ENCODE measurements around the gene HCN2. TPM values are rescaled to one million over a fixed set of nuclear protein-coding genes. Genes with fewer than 3 reads are reported as not detected.
A peak's percentile ranks its signal among the peaks of the same experiment; 100 is the strongest.

HCN2 gene
- total and polyA plus RNA-seq, 2 of the 13 experiments (the other 11 are each of a cell fraction or from before 2014, with no cell fraction given): 0.01 TPM; not detected in 1

DNA sequence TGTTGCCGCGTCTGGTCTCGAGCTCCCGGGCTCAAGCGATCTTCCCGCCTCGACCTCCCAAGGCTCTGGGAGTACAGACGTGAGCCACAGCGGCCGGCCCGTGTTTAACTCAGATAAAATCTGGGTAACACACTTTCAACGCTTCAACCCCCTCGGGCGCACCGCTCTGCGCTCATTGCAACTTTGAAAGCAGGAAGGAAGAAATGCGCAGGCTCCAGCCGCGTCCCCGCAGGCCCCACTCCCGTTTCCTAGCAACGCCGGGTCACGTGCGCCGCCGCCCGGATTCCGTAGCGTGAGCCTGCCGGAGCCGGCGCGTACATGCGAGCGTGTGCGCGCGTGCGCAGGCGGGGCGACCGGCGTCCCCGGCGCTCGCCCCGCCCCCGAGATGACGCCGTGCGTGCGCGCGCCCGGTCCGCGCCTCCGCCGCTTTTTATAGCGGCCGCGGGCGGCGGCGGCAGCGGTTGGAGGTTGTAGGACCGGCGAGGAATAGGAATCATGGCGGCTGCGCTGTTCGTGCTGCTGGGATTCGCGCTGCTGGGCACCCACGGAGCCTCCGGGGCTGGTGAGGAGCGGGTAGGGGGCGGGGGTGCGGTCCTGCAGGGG lies 17.4 kb upstream of the HCN2 start, which contains the start of gene BSG (continued):
- TF ChIP-seq, protein P1, sequence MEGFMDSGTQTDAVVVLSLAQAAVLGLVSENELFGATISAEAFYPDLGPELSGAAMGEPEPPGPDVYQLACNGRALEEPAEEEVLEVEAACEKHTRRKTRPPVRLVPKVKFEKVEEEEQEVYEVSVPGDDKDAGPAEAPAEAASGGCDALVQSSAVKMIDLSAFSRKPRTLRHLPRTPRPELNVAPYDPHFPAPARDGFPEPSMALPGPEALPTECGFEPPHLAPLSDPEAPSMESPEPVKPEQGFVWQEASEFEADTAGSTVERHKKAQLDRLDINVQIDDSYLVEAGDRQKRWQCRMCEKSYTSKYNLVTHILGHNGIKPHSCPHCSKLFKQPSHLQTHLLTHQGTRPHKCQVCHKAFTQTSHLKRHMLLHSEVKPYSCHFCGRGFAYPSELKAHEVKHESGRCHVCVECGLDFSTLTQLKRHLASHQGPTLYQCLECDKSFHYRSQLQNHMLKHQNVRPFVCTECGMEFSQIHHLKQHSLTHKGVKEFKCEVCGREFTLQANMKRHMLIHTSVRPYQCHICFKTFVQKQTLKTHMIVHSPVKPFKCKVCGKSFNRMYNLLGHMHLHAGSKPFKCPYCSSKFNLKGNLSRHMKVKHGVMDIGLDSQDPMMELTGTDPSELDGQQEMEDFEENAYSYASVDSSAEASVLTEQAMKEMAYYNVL (CRISPR knock-in tag; IDR thresholded peaks at IDR 0.05; ENCODE audit: borderline replicate concordance): no peak
- TF ChIP-seq TAF15 (IDR thresholded peaks at IDR 0.05; ENCODE audit: low read depth, low read length, poor library complexity, severe bottlenecking) (peak; percentile 27), ZFP36L1 (CRISPR knock-in tag; IDR thresholded peaks at IDR 0.05) (no peak), ZNF777 (CRISPR knock-in tag; IDR thresholded peaks at IDR 0.05) (peak; percentile 23; the same call in 1 of the 2 replicates), CEBPG (CRISPR knock-in tag; IDR thresholded peaks at IDR 0.05) (no peak), HOXA3 (CRISPR knock-in tag; IDR thresholded peaks at IDR 0.05) (peak; percentile 69), DPF2 (CRISPR knock-in tag; IDR thresholded peaks at IDR 0.05; ENCODE audit: borderline replicate concordance, low read depth) (no peak), ZMYM4 (CRISPR knock-in tag; IDR thresholded peaks at IDR 0.05) (peak; percentile 64), SIN3B (IDR thresholded peaks at IDR 0.05; ENCODE audit: low read length) (no peak; the same call in 1 of the 2 replicates), SIX1 (CRISPR knock-in tag; IDR thresholded peaks at IDR 0.05; ENCODE audit: borderline replicate concordance) (no peak), ZFP62 (CRISPR knock-in tag; IDR thresholded peaks at IDR 0.05) (no peak), ZNF816 (CRISPR knock-in tag; IDR thresholded peaks at IDR 0.05; ENCODE audit: borderline replicate concordance) (0 out of 2 replicates have a peak, but pooled peaks have one; percentile 28), ZFP41 (CRISPR knock-in tag; IDR thresholded peaks at IDR 0.05; ENCODE audit: borderline replicate concordance) (no peak), ZSCAN20 (CRISPR knock-in tag; IDR thresholded peaks at IDR 0.05; ENCODE audit: borderline replicate concordance) (0 out of 2 replicates have a peak, but pooled peaks have one; percentile 55), ELF1 (CRISPR knock-in tag; IDR thresholded peaks at IDR 0.05) (peak; percentile 65), DNMT3B (CRISPR knock-in tag; conservative IDR thresholded peaks at IDR 0.05) (0 out of 2 replicates have a peak, but pooled peaks have one; percentile 46), KLF6 (CRISPR knock-in tag; IDR thresholded peaks at IDR 0.05) (no peak; the same call in 1 of the 2 replicates)
- TF ChIP-seq, protein P2, sequence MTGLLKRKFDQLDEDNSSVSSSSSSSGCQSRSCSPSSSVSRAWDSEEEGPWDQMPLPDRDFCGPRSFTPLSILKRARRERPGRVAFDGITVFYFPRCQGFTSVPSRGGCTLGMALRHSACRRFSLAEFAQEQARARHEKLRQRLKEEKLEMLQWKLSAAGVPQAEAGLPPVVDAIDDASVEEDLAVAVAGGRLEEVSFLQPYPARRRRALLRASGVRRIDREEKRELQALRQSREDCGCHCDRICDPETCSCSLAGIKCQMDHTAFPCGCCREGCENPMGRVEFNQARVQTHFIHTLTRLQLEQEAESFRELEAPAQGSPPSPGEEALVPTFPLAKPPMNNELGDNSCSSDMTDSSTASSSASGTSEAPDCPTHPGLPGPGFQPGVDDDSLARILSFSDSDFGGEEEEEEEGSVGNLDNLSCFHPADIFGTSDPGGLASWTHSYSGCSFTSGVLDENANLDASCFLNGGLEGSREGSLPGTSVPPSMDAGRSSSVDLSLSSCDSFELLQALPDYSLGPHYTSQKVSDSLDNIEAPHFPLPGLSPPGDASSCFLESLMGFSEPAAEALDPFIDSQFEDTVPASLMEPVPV (CRISPR knock-in tag; IDR thresholded peaks at IDR 0.05): 0 out of 2 replicates have a peak, but pooled peaks have one; percentile 39
- TF ChIP-seq, protein P3, sequence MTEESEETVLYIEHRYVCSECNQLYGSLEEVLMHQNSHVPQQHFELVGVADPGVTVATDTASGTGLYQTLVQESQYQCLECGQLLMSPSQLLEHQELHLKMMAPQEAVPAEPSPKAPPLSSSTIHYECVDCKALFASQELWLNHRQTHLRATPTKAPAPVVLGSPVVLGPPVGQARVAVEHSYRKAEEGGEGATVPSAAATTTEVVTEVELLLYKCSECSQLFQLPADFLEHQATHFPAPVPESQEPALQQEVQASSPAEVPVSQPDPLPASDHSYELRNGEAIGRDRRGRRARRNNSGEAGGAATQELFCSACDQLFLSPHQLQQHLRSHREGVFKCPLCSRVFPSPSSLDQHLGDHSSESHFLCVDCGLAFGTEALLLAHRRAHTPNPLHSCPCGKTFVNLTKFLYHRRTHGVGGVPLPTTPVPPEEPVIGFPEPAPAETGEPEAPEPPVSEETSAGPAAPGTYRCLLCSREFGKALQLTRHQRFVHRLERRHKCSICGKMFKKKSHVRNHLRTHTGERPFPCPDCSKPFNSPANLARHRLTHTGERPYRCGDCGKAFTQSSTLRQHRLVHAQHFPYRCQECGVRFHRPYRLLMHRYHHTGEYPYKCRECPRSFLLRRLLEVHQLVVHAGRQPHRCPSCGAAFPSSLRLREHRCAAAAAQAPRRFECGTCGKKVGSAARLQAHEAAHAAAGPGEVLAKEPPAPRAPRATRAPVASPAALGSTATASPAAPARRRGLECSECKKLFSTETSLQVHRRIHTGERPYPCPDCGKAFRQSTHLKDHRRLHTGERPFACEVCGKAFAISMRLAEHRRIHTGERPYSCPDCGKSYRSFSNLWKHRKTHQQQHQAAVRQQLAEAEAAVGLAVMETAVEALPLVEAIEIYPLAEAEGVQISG (CRISPR knock-in tag; IDR thresholded peaks at IDR 0.05): peak; percentile 53; the same call in 1 of the 2 replicates
- TF ChIP-seq, protein P4, sequence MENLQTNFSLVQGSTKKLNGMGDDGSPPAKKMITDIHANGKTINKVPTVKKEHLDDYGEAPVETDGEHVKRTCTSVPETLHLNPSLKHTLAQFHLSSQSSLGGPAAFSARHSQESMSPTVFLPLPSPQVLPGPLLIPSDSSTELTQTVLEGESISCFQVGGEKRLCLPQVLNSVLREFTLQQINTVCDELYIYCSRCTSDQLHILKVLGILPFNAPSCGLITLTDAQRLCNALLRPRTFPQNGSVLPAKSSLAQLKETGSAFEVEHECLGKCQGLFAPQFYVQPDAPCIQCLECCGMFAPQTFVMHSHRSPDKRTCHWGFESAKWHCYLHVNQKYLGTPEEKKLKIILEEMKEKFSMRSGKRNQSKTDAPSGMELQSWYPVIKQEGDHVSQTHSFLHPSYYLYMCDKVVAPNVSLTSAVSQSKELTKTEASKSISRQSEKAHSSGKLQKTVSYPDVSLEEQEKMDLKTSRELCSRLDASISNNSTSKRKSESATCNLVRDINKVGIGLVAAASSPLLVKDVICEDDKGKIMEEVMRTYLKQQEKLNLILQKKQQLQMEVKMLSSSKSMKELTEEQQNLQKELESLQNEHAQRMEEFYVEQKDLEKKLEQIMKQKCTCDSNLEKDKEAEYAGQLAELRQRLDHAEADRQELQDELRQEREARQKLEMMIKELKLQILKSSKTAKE (CRISPR knock-in tag; IDR thresholded peaks at IDR 0.05; ENCODE audit: borderline replicate concordance): peak; percentile 16; the same call in 1 of the 2 replicates

All from HepG2 (cell line).